ENCODE data around the gene TCEAL1.
"Not testable (repeated sequence)": the region's sequence is repeated elsewhere in the genome, so short reads cannot be mapped to it uniquely, and the experiment has no call there.

Gene TCEAL1, protein sequence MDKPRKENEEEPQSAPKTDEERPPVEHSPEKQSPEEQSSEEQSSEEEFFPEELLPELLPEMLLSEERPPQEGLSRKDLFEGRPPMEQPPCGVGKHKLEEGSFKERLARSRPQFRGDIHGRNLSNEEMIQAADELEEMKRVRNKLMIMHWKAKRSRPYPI

GRCh38 chrX:103628386-103629317, at the start of gene TCEAL1:
Gene TCEAL1, plus strand, starts transcription at chrX:103628975. Its CDS starts 942 bp downstream, at chrX:103629917.
- H3K4me3 ChIP-seq (ENCODE audit: low read depth, low read length), result peak within 1 kb of the TSS; percentile 66
- TF ChIP-seq CTCF (IDR thresholded peaks at IDR 0.05; ENCODE audit: borderline replicate concordance, insufficient read depth, low read depth, low read length), result no peak

GRCh38 chrX:103584596-103584995, 44.2 kb upstream of the TCEAL1 start:
- no peak for TF ChIP-seq CTCF (IDR thresholded peaks at IDR 0.05; ENCODE audit: borderline replicate concordance, insufficient read depth, low read depth, low read length)
- H3K4me3 ChIP-seq (ENCODE audit: low read depth, low read length), result no peak overlapping the region

DNA sequence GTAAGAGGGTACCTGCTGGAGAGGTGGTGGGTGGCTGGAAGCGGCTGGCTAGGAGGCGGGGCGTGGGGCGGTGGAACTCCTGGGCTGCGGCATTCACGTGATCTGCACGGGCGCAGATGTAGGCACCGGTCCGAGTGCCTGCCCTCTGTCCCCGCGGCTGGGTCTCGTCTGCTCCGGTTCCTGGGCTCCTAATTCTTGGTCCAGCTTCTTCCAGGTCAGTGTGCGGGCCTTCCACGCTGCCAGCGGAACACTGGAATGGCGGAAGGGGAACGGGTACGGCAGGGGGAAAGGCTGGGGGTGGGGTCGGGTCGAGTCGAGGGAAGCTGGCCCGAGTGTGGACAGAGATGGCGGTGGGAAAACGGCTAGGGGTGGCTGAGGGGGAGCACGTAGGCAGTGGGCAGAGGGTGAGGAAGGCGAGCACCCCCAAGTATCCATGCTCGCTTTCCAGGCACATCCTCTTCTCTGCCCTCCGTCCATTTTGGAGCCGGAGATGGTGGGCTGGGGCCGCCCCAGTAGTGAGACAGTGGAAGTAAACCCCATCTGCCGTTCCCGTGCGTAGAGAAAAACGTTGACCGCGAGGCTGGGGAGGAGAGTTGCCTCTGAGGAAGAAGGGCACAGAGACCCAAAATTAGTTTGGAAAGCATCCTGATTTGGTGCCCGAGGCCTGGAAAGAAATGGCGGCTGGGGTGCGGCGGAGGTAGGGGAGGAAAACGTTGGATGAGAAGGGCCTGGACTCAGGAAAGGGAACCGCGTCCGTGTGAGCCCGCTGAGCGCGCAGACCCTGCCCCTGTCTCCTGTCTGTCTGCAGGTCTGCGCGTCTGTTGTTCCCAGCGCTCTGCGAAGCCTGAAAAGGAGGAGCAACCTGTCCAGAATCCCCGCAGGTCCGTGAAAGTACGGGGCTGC, 43.1 kb upstream of the TCEAL1 start, which contains the start of gene TCEAL4:
Gene TCEAL4, plus strand, starts transcription at position 105 of the 903 bp plus-strand sequence. CDS start 1,161 bp downstream, outside the sequence.
- no peak for TF ChIP-seq CTCF (IDR thresholded peaks at IDR 0.05; ENCODE audit: borderline replicate concordance, insufficient read depth, low read depth, low read length)
- peak within 1 kb of the TSS; percentile 72 for H3K4me3 ChIP-seq (ENCODE audit: low read depth, low read length)

- peak overlapping the region; percentile 72 for H3K4me3 ChIP-seq (ENCODE audit: low read depth, low read length)
- TF ChIP-seq CTCF (IDR thresholded peaks at IDR 0.05; ENCODE audit: borderline replicate concordance, insufficient read depth, low read depth, low read length), result no peak
Observed at GRCh38 chrX:103586314-103586646, 42.5 kb upstream of the TCEAL1 start.

GRCh38 chrX:103586659-103587058, 42.1 kb upstream of the TCEAL1 start:
- TF ChIP-seq CTCF (IDR thresholded peaks at IDR 0.05; ENCODE audit: borderline replicate concordance, insufficient read depth, low read depth, low read length), result no peak
- peak overlapping the region; percentile 72 for H3K4me3 ChIP-seq (ENCODE audit: low read depth, low read length)

GRCh38 chrX:103592295-103592694, 36.5 kb upstream of the TCEAL1 start:
- H3K4me3 ChIP-seq (ENCODE audit: low read depth, low read length), result not testable (repeated sequence)

DNA sequence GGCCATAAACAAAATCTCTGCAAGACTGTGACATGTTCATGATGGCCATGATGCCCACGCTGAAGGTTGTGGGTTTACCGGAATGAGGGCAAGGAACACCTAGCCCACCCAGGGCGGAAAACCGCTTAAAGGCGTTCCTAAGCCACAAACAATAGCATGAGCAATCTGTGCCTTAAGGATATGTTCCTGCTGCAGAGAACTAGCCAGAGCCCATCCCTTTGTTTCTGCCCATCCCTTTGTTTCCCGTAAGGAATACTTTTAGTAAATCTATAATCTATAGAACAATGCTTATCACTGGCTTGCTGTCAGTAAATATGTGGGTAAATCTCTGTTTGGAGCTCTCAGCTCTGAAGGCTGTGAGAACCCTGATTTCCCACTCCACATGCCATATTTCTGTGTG, 33.6 kb upstream of the TCEAL1 start:
- H3K4me3 ChIP-seq (ENCODE audit: low read depth, low read length), result not testable (repeated sequence)
